Measurements from ENCODE around the gene ANXA7.
"Not testable (repeated sequence)": the region's sequence is repeated elsewhere in the genome, so short reads cannot be mapped to it uniquely, and the experiment has no call there.

ANXA7 gene

GRCh38 chr10:73338801-73339368 lies 75.0 kb downstream of the ANXA7 start:
- no peak for DNase-seq (ENCODE audit: low spot score)

GRCh38 chr10:73333202-73333601 lies 80.7 kb downstream of the ANXA7 start:
- no peak for DNase-seq (ENCODE audit: low spot score)

- DNase-seq (ENCODE audit: low spot score) = no peak
Observed at GRCh38 chr10:73332379-73332778, 81.5 kb downstream of the ANXA7 start.

GRCh38 chr10:73328523-73328922 lies 85.3 kb downstream of the ANXA7 start:
- DNase-seq (ENCODE audit: low spot score) = not testable (repeated sequence)

GRCh38 chr10:73325290-73325689 lies 88.6 kb downstream of the ANXA7 start:
- DNase-seq (ENCODE audit: low spot score) = not testable (repeated sequence)
